Stimulated activated CD8-positive, alpha-beta memory T cell treated with anti-CD3 and anti-CD28 coated beads, Interleukin-7, amount 100 ng/mL, for 4 hours (primary cell): ENCODE measurements around the gene RUBCN.
"Not testable (repeated sequence)": the region's sequence is repeated elsewhere in the genome, so short reads cannot be mapped to it uniquely, and the experiment has no call there.

Experiments
- DNase-seq, 2 donors: peaks; one replicate each; pipeline ENCODE4 v3.0.0-alpha.2; 2020; ENCODE audit warnings: low read depth in 2 of 2

The RUBCN gene

DNA sequence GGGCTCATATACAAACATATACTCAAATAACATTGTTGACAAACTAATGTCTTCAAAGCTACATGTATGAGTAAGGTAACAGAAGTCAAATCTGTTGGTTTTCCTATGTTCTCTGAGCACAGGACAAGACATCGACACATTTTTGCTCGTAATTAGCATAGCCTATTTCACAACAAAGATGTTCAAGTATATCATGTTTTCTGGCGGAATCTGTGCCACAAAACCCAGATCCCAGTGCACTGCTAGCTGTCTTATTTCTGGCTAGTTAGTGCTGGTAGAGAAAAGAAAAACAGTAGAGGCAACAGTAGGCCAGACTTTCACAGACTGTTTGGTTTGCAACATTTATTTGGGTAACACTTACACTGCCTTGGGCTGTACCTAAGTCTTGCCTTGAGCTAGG is 51.2 kb downstream of the RUBCN start:
- no peak for DNase-seq

DNA sequence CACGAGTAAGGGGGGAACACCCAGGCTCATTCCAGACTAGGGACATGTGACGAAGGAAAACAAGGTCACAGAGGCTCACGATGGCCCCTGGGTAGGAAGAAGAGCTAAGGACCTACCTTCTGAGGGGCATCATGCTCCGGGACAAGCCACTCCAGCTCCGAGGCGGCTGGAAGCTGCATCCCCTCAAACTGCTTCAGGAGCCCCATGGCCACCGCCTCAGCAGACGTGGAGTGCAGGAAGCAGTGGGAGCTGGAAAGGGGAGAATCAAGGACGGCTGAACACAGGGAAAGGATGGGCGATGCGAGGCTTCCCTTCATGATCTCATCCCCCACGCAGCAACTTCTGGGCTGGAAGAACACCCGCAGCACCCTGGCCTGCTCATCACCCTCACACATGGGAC is 53.5 kb downstream of the RUBCN start:
- no peak for DNase-seq

DNA sequence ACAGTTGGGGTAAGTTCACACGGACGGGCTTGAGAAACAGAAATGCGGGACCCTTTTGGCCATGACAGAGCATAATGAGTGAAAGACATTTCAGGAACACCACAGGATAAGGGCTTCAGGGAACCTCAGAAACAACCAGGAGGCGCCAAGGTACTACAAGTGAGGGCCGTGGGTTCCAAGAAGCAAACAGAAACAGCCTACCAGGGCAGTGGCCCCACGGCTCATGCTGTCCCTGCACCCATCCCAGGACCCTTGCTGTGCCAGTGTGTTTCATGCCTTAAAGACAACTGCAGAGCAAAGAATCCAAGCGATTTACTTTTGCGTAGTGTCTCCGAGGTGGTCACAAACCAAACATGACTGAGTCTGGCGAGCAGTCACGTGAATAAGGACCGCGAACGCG is 54.0 kb downstream of the RUBCN start:
- DNase-seq, result no peak

DNA sequence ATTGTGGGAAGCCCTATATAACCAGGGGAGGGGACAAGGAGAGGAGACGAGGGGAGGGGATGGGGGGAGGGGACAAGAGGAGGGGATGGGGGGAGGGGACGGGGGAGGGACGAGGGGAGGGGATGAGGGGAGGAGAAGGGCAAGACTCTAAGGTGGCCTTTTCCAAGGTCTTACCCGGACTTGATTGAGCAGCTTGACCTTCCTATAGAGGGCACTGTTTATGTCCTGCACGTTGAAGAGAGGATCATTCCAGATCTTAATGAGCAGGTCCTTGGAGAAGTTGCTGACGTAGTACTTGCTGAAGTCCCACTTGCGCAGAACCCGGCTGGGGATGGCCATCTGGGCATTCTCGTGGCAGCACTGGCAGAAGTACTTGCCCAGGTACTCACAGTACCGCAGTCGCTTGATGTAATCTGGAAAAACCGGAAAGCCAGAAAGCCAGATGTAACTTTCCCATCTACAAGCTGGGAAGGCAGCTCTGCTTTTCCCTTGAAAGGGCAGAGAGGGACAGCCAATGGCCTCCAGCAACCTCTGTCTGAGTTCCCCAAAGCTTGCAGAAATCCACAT is 55.7 kb downstream of the RUBCN start:
- no peak for DNase-seq

DNA sequence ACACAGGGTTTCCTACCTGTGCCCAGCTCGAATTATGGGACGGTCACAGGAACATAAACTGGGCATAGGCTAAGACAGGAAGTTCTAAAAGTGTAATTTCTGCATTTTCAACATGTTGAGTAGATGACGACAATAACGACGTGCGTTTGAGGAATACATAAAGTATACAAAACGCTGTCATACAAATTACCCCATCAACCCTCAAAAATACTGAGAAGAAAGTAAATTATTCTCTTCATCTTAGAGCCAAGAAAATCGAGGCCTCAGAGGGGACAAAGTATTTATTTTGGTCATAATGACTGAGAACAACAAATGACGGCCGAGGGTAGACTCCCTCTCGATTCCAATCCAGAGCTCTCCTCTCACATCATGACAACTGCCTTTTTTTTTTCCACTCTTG is 60.8 kb downstream of the RUBCN start:
- DNase-seq, result no peak

DNA sequence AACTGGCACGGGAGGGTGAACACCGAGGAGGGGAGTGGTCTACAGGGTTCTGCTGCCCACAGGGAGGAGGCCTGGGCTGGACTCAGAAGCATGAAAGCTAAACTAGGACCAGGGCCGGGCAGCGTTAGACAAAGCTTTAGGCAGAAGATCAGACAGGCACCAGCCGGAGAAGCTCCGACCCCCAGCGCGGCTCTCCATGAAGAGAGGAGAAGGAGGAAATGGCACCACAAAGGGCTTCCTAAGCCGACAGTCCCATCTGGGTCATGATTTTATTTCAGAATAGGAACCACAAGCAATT is 61.2 kb downstream of the RUBCN start:
- DNase-seq, result no peak

DNA sequence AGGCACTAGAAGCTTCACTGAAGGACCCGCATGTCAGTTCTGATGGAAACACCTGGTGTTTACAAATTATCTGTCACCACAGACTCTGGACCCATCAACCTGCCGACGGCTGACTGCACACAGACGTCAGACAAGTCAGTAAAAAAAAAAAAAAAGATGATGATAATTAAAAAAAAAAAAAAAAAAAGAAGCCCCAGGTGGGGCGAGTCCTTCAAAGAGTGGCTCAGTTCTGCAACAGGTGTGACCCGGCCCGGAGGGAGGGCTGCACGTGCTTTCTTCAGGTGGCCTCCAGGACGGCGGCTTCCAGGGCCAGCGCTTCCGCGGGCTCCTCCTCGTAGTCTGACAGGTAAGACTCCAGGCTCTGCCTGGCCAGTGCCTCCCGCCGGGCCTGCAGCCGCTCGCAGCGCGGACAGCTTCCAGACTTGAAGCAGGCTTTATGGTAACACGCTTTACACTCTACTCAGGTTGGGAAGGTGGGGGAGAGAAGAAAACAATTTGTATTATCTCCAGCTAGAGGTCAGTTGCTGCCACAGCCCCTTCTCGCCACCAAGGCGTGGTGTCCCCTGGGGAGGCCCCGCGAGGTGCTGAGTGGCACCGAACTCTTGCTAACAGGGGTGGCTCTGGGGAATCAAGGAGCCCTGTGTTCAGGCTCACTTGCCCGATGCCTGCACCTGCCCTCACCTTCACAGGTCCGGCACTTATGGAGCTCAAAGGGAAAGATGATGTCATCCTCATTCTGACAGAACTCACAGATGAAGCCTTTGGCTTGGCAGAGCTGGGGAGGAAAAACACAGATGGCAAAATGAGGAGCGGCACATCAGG is 61.8 kb downstream of the RUBCN start:
- no peak for DNase-seq

DNA sequence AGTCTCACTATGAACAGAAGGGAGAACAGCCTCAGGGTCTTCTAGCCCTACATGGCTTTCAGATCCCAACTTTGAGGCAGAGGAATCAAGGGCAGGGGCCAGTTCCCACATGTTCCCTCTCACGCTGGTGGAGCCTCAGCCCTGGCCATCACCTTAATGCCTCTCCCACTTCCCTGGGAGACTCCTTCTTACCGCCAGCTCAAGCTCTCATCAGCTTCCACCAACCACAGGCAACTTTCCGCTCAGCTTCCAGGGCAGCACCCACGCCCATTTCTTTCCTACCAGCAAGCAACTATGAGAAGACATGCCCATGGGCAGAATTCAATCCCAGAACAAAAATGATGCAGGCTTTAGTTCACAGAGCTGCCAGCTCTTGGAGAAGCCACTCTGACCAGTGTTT is 63.5 kb downstream of the RUBCN start:
- DNase-seq, result no peak

DNA sequence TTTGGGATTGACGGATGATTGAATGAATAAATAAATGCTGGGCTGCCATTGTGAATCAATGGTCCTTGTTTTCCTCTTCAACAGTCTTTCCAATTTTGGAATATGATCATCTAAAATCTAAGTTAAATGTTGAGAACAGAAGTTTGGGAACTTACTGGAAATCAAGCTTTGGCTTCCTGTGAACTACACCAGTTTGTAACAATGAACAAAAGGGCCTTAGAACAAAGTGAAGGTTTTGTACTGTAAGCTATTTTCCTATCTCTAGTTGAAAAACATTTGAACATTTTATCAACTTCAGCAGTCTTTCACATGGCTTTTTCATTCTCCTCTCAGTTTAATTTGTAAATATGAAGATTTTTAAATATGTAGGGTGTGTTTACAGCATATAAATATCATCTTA is 66.3 kb downstream of the RUBCN start:
- DNase-seq, result no peak

DNA sequence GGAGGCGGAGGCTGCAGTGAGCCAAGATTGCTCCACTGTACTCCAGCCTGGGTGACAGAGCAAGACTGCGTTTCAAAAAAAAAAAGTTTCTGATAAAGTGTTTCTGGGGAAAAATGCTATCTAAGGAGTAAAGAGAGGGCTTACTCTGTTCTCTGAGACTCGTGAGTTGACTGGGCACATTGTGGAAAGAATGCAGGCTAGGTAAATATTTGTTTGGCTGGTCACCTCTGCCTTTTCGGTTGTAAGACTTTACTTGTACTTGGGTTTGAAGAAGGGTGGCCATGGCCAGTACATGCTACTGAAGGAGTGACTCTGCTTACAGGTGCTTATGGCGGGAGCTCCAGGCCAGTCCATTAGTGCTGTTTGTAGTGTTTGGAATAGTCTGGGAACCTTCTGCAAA is 68.7 kb downstream of the RUBCN start:
- DNase-seq, result no peak

DNA sequence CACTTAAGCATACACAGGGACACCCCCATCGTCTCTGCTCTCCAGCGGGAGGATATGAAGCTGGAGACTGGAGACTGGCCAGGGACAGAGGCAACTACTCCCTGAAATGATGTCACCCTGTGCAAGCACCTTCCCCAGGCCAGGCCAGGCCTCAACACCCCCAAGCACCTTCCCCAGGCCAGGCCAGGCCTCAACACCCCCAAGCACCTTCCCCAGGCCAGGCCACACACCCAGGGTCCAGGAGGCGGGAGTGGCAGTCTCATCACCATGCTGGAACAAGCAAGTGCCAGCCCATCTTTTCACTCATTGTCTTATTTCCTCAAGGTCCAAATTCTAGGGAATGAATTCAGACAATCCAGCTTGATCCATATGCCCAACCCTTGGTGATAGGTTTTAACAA is 69.4 kb downstream of the RUBCN start:
- not testable (repeated sequence) for DNase-seq

DNA sequence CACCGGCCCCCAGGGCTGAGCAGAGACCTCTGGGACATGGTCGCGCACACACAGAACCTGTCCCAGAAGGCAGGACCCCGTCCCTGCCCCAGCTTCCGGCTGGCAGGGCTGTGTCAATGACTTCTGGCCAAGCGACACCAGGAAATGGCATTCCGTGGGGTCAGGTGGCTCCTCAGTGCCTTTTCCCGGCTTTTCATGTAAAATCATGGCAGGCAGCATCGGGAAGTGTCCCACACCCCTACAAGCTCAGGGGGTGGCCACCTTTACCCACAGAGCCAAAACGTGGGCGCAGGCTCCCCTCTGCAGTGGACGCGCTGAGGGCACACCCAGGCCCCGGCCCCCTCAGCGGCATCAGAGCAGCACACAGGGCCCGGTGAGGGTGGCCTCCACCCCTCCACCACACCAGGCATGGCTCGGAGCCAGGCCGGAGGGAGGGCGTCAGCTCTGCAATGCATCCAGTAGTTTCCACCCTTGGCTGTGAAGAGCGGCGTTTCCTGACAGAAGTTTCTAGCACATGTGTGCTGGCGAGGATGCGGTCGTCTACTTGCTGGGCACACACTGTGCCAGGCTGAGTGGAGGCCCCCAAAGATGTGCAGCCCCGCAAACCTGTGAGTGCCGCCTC is 70.4 kb downstream of the RUBCN start:
- DNase-seq, result not testable (repeated sequence)

DNA sequence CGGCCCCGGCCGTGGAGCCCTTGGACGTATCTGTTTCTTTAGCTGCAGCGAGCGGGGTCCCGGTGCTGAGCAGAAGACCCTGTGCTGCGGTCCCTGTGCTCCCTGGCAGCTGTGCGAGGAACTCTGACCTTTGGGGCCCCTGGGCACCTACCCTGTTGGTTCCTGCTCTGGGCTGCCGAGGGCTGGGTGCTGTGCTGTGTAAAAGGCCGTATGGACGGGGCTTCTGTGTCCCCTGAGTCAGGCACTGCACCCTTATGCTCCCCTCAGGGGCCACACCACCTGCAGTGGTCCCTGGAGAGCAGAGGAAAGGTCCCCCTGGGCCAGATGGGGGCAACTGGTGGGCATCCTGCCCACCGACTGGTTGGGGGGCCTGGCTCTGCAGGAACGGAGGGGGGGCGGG is 71.2 kb downstream of the RUBCN start:
- not testable (repeated sequence) for DNase-seq

DNA sequence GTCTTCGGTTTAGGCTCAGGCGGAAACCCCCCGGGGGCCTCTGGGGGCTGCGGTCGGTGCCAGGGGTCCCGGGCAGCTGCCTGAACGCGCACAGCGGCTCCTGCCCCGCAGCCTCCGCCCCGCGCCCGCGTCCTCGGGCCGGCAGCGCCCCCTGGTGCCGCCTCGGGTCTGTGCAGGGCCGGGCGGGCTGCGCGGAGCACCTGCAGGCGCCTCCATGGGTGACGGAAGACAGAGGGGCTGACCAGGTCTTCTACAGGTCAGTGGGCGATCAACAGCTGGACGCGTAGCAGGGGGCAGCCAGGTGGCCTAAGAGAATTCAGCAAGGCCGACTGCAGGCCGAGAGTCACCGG is 71.6 kb downstream of the RUBCN start:
- DNase-seq, result not testable (repeated sequence)

DNA sequence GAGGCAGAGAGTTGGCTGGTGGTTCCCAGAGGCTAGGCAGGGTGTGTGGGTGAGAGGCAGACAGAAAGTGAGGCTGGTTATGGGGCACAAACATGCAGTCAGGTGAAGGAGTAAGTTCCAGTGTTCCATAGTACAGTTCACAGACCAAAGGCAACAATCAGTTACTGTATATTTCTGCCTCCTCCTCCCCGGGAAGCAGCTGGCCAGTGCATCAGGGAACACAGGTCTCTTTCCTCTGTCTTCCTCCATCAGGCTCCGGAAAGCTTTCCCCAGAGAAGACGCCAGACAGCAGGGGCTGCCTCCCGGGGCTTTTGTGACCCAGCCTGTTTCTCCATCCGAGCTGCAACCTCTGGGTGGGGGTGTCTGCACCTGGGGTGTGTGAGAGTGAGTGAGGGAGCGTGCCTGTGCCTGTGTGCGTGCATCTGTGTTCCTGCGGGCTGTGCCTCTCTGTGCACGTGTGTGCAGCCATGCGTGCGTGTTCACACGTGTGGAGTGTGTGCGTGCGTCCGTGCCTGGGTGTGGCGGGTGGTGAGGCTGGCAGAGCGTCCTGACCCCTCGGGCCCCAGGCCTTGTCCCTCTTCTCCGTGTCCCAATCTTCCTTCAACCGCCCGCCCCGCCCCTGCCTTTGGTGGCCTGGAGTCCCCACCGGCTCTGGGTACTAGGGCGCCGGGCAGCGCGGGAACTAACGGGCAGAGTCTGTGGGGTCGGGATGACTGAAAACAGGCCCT is 72.1 kb downstream of the RUBCN start:
- DNase-seq, result not testable (repeated sequence)

DNA sequence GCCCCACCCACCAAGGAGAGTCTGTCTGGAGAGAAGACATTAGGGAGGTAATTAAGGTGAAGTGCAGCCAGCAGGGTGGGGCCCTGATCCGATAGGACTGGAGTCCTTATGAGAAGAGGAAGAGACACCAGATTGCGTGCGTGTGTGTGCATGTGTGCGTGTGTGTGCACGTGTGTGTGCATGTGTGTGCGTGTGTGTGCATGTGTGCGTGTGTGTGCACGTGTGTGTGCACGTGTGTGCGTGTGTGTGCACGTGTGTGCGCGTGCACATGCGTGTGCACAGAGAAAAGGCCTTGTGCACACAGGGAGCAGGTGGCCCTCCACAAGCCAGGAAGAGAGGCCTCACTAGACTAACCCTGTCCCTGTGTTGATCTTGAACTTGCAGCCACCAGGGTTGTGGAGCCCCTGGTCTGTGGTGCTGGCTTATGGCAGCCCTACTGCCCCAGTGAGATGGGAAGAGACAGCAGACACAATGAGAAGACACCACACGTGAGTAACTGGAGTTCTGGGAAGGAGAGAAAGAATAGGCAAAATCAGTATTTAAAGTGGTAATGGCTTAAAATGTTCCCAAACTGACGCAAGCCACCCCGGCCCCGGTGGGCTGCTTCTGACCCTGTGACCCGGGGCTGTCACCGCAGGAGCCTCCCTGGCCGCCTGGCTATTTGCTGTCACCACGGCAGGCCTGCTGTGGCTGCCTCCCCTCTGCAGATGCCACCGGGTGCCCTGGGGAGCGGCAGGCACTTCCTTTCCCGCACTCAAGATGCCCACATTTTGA is 73.2 kb downstream of the RUBCN start:
- DNase-seq, result not testable (repeated sequence)

DNA sequence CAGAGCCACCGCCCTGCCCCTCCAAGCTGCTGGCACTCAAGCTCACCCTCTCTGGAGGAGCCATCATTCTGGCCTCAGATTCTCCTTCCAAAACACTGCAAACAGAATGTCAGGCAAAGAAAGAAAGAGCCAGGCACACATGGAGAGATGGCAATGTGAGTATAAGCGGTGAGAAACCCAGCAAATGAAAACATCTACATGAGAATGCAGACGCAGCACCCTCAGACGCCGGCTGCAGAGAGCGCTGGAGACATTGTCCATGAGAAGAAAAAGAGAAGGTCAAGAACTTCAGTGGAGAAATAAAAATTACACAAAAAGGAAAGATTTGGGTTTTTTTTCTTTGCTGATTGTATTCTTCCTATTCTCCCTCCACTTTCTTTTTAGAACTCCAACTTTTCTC is 74.4 kb downstream of the RUBCN start:
- not testable (repeated sequence) for DNase-seq

DNA sequence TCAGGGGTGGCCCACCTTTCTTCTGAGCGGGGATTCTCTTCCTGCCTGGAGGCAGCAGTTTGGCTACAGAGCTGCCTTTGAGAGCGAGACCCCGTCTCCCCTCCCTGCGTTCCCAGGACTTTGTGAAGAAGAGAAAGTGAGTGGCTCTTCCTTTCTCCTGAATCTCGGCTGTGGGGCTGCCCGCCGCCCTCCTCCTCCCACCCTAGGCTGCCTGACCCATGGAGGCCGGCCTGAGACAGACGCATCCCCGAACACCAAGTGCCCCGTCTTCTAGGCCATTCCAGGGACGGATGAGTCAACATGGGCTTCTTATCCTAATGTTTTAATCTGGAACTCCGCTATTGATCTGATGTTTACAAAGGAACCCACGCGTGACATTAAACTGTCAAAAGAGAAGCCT is 74.8 kb downstream of the RUBCN start:
- not testable (repeated sequence) for DNase-seq

DNA sequence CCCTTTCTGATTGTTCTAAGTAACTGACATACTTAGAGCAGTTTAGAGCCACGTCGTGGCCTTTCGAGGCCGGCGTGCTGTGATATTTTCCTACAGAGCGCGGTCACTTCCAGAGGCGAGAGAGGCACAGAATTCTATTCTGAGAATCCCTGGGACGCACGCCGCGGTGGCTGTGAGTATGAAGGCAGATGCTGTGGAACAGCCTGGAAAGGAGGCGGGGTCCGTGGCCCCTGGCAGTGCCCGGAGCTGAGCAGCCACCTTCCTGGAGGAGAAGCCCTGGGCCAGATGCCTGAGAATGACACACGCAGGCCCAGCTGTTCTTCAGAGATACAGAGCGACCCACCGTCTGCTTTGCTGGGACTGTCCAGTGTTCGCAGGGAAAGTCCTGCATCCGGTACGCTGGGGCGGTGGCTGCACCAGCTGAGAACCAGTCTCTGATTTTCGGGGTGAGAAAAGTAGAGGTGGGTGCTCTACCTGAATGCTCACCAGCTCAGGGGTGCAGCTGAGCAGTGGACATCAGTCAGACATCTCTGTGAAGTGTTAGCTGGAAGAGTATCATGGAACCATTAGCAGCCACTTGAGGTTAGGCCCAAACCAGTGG is 75.4 kb downstream of the RUBCN start:
- DNase-seq, result not testable (repeated sequence)

DNA sequence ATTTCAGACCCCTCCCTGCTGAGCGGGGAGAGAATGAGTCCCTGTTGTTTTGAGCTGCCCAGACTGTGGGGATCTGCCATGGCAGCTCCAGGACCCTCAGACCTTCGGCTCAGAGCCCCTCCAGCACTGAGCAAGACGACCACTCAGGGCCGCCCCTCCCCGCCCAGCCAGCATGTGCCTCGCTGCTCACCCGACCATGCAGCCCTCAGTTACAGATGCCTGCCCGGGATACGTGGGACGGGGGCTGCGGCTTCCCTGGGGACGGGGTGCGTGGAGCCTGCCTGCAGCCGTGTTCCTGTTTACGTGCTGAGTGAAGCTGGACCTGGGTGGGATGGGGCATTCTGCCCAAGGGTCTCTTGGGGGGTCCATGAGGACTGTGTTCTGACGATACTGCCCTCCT is 77.0 kb downstream of the RUBCN start:
- not testable (repeated sequence) for DNase-seq

DNA sequence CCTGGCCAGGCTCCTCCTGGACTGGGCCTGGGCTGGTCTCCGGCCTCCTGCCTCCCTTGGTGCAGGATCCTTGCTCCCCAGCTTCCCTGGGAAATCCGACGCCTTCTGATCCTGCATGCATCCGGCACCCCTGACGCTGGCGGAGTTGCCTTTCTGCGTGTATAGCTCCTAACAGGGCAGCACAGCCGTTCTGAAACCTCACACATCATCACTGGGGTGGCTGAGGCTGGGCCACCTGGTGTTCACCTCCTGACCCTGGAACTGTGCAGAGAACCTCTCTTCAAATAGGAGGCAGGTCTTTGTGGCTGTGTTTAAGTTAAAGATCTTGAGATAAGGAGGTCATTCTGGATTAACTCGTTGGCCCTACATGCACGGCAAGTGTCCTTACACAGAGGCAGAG is 77.6 kb downstream of the RUBCN start:
- not testable (repeated sequence) for DNase-seq

DNA sequence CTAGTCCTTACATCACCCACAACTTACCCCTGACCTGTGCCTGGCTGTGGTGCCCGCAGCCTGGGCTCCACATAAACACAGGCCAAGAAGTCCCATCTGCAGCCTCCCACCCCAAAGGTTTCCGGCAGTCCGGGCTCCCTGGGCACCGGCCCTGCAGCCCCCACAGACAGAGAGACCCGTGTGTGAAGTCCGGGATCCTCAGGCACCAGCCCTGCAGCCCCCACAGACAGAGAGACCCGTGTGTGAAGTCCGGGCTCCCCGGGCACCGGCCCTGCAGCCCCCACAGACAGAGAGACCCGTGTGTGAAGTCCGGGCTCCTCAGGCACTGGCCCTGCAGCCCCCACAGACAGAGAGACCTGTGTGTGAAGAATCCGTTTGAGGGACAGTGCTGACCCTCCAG is 78.0 kb downstream of the RUBCN start:
- not testable (repeated sequence) for DNase-seq
